IMR-90 (cell line): ENCODE measurements around the gene ENPP7. TPM values are rescaled to one million over a fixed set of nuclear protein-coding genes. Genes with fewer than 3 reads are reported as not detected.

Experiments
- ATAC-seq: fragments of 200-7000 bp; cut with Tn5 transposase; 2 replicates; pipeline ENCODE4 v1.9.1; 2020; ENCODE audit warnings: low read depth, mild to moderate bottlenecking, moderate library complexity
- BruUV-seq: library from RNA; stranded (reverse); fragments of 400-500 nt; replicated peaks from 2 replicates; lab custom pipeline; 2021; lab: Mats Ljungman, UMichigan
- CTCF ChIA-PET: fragments of 300-600 bp; formaldehyde crosslinking; extraction: SDS; loops from one replicate; lab custom pipeline; 2021; ENCODE audit warnings: antibody characterized with exemption; lab: Yijun Ruan, JAX
- POLR2A ChIA-PET: fragments of 300-600 bp; sonication (Branson Sonifier 250); formaldehyde crosslinking; loops from one replicate; lab custom pipeline; 2022; ENCODE audit warnings: antibody characterized with exemption; ENCODE audit not compliant: unreplicated experiment; lab: Charles Lee
- DNase-seq: peaks from one replicate; pipeline ENCODE4 v3.0.0; 2013
- H2AFZ ChIP-seq: replicated peaks from 2 replicates; pipeline ENCODE3; 2013; ENCODE audit warnings: low read length, mild to moderate bottlenecking; ENCODE audit not compliant: poor library complexity
- H2AK5ac ChIP-seq: 2 replicates; pipeline ENCODE4 v1.6.1; 2013; ENCODE audit warnings: low read depth, low read length, inconsistent platforms
- H2AK9ac ChIP-seq: replicated peaks from 2 replicates; pipeline ENCODE3; 2013; ENCODE audit warnings: mild to moderate bottlenecking, low read depth, low read length, moderate library complexity; ENCODE audit not compliant: poor library complexity
- H2BK120ac ChIP-seq: 2 replicates; pipeline ENCODE4 v1.6.1; 2013; ENCODE audit warnings: low read depth, low read length, inconsistent platforms
- H2BK15ac ChIP-seq: 3 replicates; pipeline ENCODE4 v1.6.1; 2013; ENCODE audit warnings: low read depth, low read length, inconsistent platforms
- H2BK20ac ChIP-seq: 2 replicates; pipeline ENCODE4 v1.6.1; 2013; ENCODE audit warnings: low read depth, mild to moderate bottlenecking, inconsistent platforms, low read length, moderate library complexity
- H2BK5ac ChIP-seq: 2 replicates; pipeline ENCODE4 v1.6.1; 2013; ENCODE audit warnings: mild to moderate bottlenecking, low read depth, low read length, inconsistent platforms; ENCODE audit not compliant: poor library complexity, severe bottlenecking
- H3K14ac ChIP-seq: replicated peaks from 2 replicates; pipeline ENCODE4 v1.6.1; 2013; ENCODE audit warnings: low read depth, low read length, inconsistent platforms
- H3K18ac ChIP-seq: 2 replicates; pipeline ENCODE4 v1.6.1; 2013; ENCODE audit warnings: low read depth, low read length, control low read depth
- H3K23ac ChIP-seq: 2 replicates; pipeline ENCODE4 v1.6.1; 2013; ENCODE audit warnings: low read depth, low read length, inconsistent platforms
- H3K27ac ChIP-seq: 2 replicates; pipeline ENCODE4 v1.5.1; 2013; ENCODE audit warnings: mild to moderate bottlenecking, control low read depth, low read length; ENCODE audit not compliant: insufficient read depth
- H3K27me3 ChIP-seq: 2 replicates; pipeline ENCODE4 v1.6.1; 2013; ENCODE audit warnings: low read length; ENCODE audit not compliant: control insufficient read depth, insufficient read depth
- H3K36me3 ChIP-seq: 2 replicates; pipeline ENCODE4 v1.6.1; 2013; ENCODE audit warnings: low read length, mixed read lengths; ENCODE audit not compliant: control insufficient read depth, insufficient read depth
- H3K4ac ChIP-seq: 2 replicates; pipeline ENCODE4 v1.6.1; 2013; ENCODE audit warnings: low read depth, low read length, inconsistent platforms
- H3K4me1 ChIP-seq: 2 replicates; pipeline ENCODE4 v1.6.1; 2013; ENCODE audit warnings: low read length, mixed read lengths; ENCODE audit not compliant: control insufficient read depth, insufficient read depth
- H3K4me2 ChIP-seq: 2 replicates; pipeline ENCODE4 v1.6.1; 2013; ENCODE audit warnings: low read depth, mild to moderate bottlenecking, control low read depth, low read length, moderate library complexity
- H3K4me3 ChIP-seq: 2 replicates; pipeline ENCODE4 v1.5.1; 2013; ENCODE audit warnings: low read depth, mild to moderate bottlenecking, control low read depth, low read length, moderate library complexity; ENCODE audit not compliant: insufficient read depth
- H3K56ac ChIP-seq: 2 replicates; pipeline ENCODE4 v1.6.1; 2013; ENCODE audit warnings: low read length, inconsistent platforms; ENCODE audit not compliant: insufficient read depth; ENCODE audit errors: extremely low read depth
- H3K79me1 ChIP-seq, 2 experiments: 2 replicates each; pipeline ENCODE4 v1.6.1; 2013; ENCODE audit warnings: low read length in 2 of 2, inconsistent platforms in 1 of 2, low read depth in 1 of 2
- H3K9ac ChIP-seq: 2 replicates; pipeline ENCODE4 v1.6.1; 2013; ENCODE audit warnings: low read depth, low read length, control low read depth
- H3K9me1 ChIP-seq: 2 replicates; pipeline ENCODE4 v1.6.1; 2013; ENCODE audit warnings: low read length, inconsistent platforms; ENCODE audit not compliant: insufficient read depth
- H3K9me3 ChIP-seq: 2 replicates; pipeline ENCODE4 v1.6.1; 2013; ENCODE audit warnings: low read length; ENCODE audit not compliant: control insufficient read depth, insufficient read depth
- H4K20me1 ChIP-seq: 2 replicates; pipeline ENCODE4 v1.6.1; 2013; ENCODE audit warnings: low read length, inconsistent platforms; ENCODE audit not compliant: insufficient read depth
- H4K5ac ChIP-seq: 2 replicates; pipeline ENCODE4 v1.6.1; 2013; ENCODE audit warnings: mild to moderate bottlenecking, low read depth, low read length, control low read depth
- H4K8ac ChIP-seq, 2 experiments: 2 replicates each; pipeline ENCODE4 v1.6.1; 2013; ENCODE audit warnings: low read depth in 2 of 2, low read length in 2 of 2, control low read depth in 1 of 2, inconsistent platforms in 1 of 2
- H4K91ac ChIP-seq: 2 replicates; pipeline ENCODE4 v1.6.1; 2013; ENCODE audit warnings: low read depth, low read length, inconsistent platforms; ENCODE audit not compliant: insufficient read depth
- CEBPB ChIP-seq: IDR thresholded peaks from 2 replicates; pipeline ENCODE4 v1.6.1; 2012; ENCODE audit warnings: low read depth, low read length, improper control_type of control experiment
- CHD1 ChIP-seq: IDR thresholded peaks from 2 replicates; pipeline ENCODE4 v1.6.1; 2012; ENCODE audit warnings: low read depth, low read length, improper control_type of control experiment
- CTCF ChIP-seq: conservative IDR thresholded peaks from 2 replicates; pipeline ENCODE4 v1.5.1; 2012; ENCODE audit warnings: mild to moderate bottlenecking, low read depth, low read length, improper control_type of control experiment
- ELK1 ChIP-seq: fragments of 150-350 bp; IDR thresholded peaks from 2 replicates; pipeline ENCODE4 v1.6.1; 2016; ENCODE audit warnings: low read depth, mild to moderate bottlenecking, low read length, moderate library complexity, borderline replicate concordance
- FOS ChIP-seq: fragments of 150-350 bp; IDR thresholded peaks from 2 replicates; pipeline ENCODE4 v1.6.1; 2016; ENCODE audit warnings: low read depth, low read length
- MAFK ChIP-seq: IDR thresholded peaks from 2 replicates; pipeline ENCODE4 v1.6.1; 2012; ENCODE audit warnings: low read depth, low read length, improper control_type of control experiment
- MAZ ChIP-seq: IDR thresholded peaks from 2 replicates; pipeline ENCODE4 v1.6.1; 2012; ENCODE audit warnings: low read depth, mild to moderate bottlenecking, low read length, improper control_type of control experiment, moderate library complexity, borderline replicate concordance
- MXI1 ChIP-seq: IDR thresholded peaks from 2 replicates; pipeline ENCODE4 v1.6.1; 2012; ENCODE audit warnings: low read depth, mild to moderate bottlenecking, low read length, moderate library complexity, borderline replicate concordance
- NFE2L2 ChIP-seq: fragments of 150-350 bp; IDR thresholded peaks from 2 replicates; pipeline ENCODE4 v1.6.1; 2016; ENCODE audit warnings: low read depth, mild to moderate bottlenecking, low read length
- POLR2A ChIP-seq: IDR thresholded peaks from 2 replicates; pipeline ENCODE4 v1.6.1; 2012; ENCODE audit warnings: mild to moderate bottlenecking, low read depth, low read length
- RAD21 ChIP-seq: IDR thresholded peaks from 2 replicates; pipeline ENCODE4 v1.6.1; 2012; ENCODE audit warnings: low read length, improper control_type of control experiment
- RCOR1 ChIP-seq: IDR thresholded peaks from 2 replicates; pipeline ENCODE4 v1.6.1; 2012; ENCODE audit warnings: mild to moderate bottlenecking, low read length, improper control_type of control experiment; ENCODE audit not compliant: insufficient replicate concordance
- RFX5 ChIP-seq: IDR thresholded peaks from 2 replicates; pipeline ENCODE4 v1.8.0; 2012; ENCODE audit warnings: low read depth, mild to moderate bottlenecking, low read length, moderate library complexity
- SMC3 ChIP-seq: fragments of 150-350 bp; IDR thresholded peaks from 2 replicates; pipeline ENCODE4 v1.6.1; 2016; ENCODE audit warnings: low read depth, mild to moderate bottlenecking, antibody characterized with exemption, low read length, moderate library complexity
- WGBS, 2 experiments: methylation state at CpG; one replicate each; pipeline versions ENCODE4 v1.1.5 to v1.1.7; 2013; ENCODE audit warnings: missing lambda C conversion rate in 2 of 2; ENCODE audit not compliant: insufficient read length in 1 of 2; ENCODE audit errors: extremely low coverage in 2 of 2; 5-methylcytosine and 5-hydroxymethylcytosine counted together
- dilution Hi-C: fragments of 300-500 bp; cut with HindIII; formaldehyde crosslinking; loops from one replicate; pipeline ENCODE4 v1.14.3; 2018; ENCODE audit warnings: low sequenced_read_pairs; ENCODE audit not compliant: unreplicated experiment
- in situ Hi-C: fragments of 300-500 bp; cut with MboI; formaldehyde crosslinking; loops from 3 replicates; pipeline ENCODE4 v1.14.3; 2019; ENCODE audit warnings: low sequenced_read_pairs, inconsistent platforms, mixed read lengths
- intact Hi-C: fragments of 100-400 bp; cut with micrococcal nuclease; formaldehyde crosslinking; loops from 2 replicates; pipeline ENCODE4 v1.10.0; 2022
- polyA plus RNA-seq, 3 experiments: library from polyadenylated mRNA; depleted of rRNA; stranded (reverse); fragments of >200 nt; gene quantifications; 2 replicates each; pipeline ENCODE4 v1.2.3, GENCODE V29; 2012; ENCODE audit warnings: low replicate concordance in 1 of 3
- total RNA-seq: library from RNA; depleted of rRNA; stranded (reverse); fragments of >200 nt; gene quantifications from 2 replicates; pipeline ENCODE4 v1.2.3, GENCODE V29; 2012
- TF ChIP-seq, protein P1 (sequence below): fragments of 150-350 bp; IDR thresholded peaks from 2 replicates; pipeline ENCODE4 v1.6.1; 2017; ENCODE audit warnings: mild to moderate bottlenecking, antibody characterized with exemption, low read length, low read depth

The ENPP7 gene
- total and polyA plus RNA-seq, 2 of the 4 experiments (the other 2 are of a cell fraction): not detected

- Histone ChIP-seq H4K91ac (no peak overlapping the region), H3K27me3 (peaks cover 23% of the 10 kb centered on the region), H3K9me3 (peaks cover 2% of the 10 kb centered on the region; the same call in 1 of the 2 replicates), H2AK5ac (no peak overlapping the region), H2BK20ac (no peak overlapping the region), H4K20me1 (no peaks in the 10 kb centered on the region), H2BK120ac (no peak overlapping the region), H2AFZ (no peak overlapping the region), H4K5ac (no peak overlapping the region), H3K18ac (no peak overlapping the region), H3K79me1 (no peaks in the 10 kb centered on the region), H3K4me1 (no peaks in the 10 kb centered on the region), H3K23ac (no peak overlapping the region), H2BK5ac (no peak overlapping the region), H4K8ac (no peak overlapping the region), H3K4me2 (no peak overlapping the region), H3K14ac (no peak overlapping the region), H3K36me3 (no peaks in the 10 kb centered on the region), H3K4me3 (no peak overlapping the region), H3K56ac (no peak overlapping the region), H3K9me1 (no peaks in the 10 kb centered on the region), H3K27ac (no peak overlapping the region), H2BK15ac (no peak overlapping the region), H3K4ac (no peak overlapping the region), H3K9ac (no peak overlapping the region), H2AK9ac (no peak overlapping the region)
- dilution Hi-C loops (no loop called here), intact Hi-C loops (no loop called here), in situ Hi-C loops (loop anchor here (25.0 kb wide), 1 partner anchor 629 kb away; no protein-coding TSS in a partner anchor)
- ATAC-seq (no peak), DNase-seq (no peak)
- CTCF ChIA-PET: no interaction called here
- POLR2A ChIA-PET: no interaction called here
- BruUV-seq: no TSS peak
- WGBS, 2 experiments: 75% methylated on average over 2 of the region's 25 CpGs; no CpG with 5 or more reads in 1 of the 2 experiments
- TF ChIP-seq POLR2A: no peak
- TF ChIP-seq MXI1: no peak
- TF ChIP-seq MAZ: no peak
- TF ChIP-seq RAD21: no peak
- no peak for TF ChIP-seq RCOR1
- TF ChIP-seq CHD1: no peak
- no peak for TF ChIP-seq FOS
- TF ChIP-seq ELK1: no peak
- no peak for TF ChIP-seq MAFK
- TF ChIP-seq, protein P1, sequence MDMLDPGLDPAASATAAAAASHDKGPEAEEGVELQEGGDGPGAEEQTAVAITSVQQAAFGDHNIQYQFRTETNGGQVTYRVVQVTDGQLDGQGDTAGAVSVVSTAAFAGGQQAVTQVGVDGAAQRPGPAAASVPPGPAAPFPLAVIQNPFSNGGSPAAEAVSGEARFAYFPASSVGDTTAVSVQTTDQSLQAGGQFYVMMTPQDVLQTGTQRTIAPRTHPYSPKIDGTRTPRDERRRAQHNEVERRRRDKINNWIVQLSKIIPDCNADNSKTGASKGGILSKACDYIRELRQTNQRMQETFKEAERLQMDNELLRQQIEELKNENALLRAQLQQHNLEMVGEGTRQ: no peak
- no peak for TF ChIP-seq NFE2L2
- no peak for TF ChIP-seq CTCF
- TF ChIP-seq CEBPB: no peak
- no peak for TF ChIP-seq SMC3
- no peak for TF ChIP-seq RFX5
Observed at GRCh38 chr17:79715943-79716797, 14.6 kb upstream of the ENPP7 start.
